Panc1 (cell line): ENCODE data around the gene ROBO1. TPM values are rescaled to one million over a fixed set of nuclear protein-coding genes. Genes with fewer than 3 reads are reported as not detected.
"Not testable (repeated sequence)": the region's sequence is repeated elsewhere in the genome, so short reads cannot be mapped to it uniquely, and the experiment has no call there.

ENCODE experiments used
- ATAC-seq: fragments of 200-7000 bp; cut with Tn5 transposase; 2 replicates; pipeline ENCODE4 v1.9.1; 2020; ENCODE audit warnings: mild to moderate bottlenecking, moderate library complexity
- BruUV-seq: library from RNA; stranded (reverse); fragments of 400-500 nt; replicated peaks from 2 replicates; lab custom pipeline; 2021; lab: Mats Ljungman, UMichigan
- CTCF ChIA-PET: fragments of 300-600 bp; sonication (Branson Sonifier 250); formaldehyde crosslinking; loops from one replicate; lab custom pipeline; 2022; ENCODE audit warnings: antibody characterized with exemption; lab: Charles Lee
- POLR2A ChIA-PET: fragments of 300-600 bp; sonication (Branson Sonifier 250); formaldehyde crosslinking; loops from one replicate; lab custom pipeline; 2022; ENCODE audit warnings: antibody characterized with exemption; lab: Charles Lee
- DNase-seq: peaks from one replicate; pipeline ENCODE4 v3.0.0-alpha.2; 2010; ENCODE audit warnings: low read depth, low spot score
- H3K27ac ChIP-seq: 2 replicates; pipeline ENCODE4 v1.5.1; 2011; ENCODE audit warnings: mild to moderate bottlenecking, low read length, inconsistent platforms
- H3K27me3 ChIP-seq: fragments of 200-500 bp; sonication (Bioruptor generic); 2 replicates; pipeline ENCODE4 v1.6.0; 2014; ENCODE audit warnings: low read length, inconsistent platforms; ENCODE audit not compliant: control insufficient read depth, insufficient read depth
- H3K36me3 ChIP-seq: fragments of 200-500 bp; sonication (Bioruptor generic); 2 replicates; pipeline ENCODE4 v1.5.1; 2014; ENCODE audit warnings: inconsistent platforms, mild to moderate bottlenecking, low read length, moderate library complexity; ENCODE audit not compliant: control insufficient read depth, insufficient read depth
- H3K4me1 ChIP-seq: 2 replicates; pipeline ENCODE4 v1.5.1; 2011; ENCODE audit warnings: inconsistent platforms, mild to moderate bottlenecking, low read length, moderate library complexity; ENCODE audit not compliant: control insufficient read depth, insufficient read depth
- H3K4me3 ChIP-seq, 2 experiments: 2 replicates each; pipeline ENCODE4 v1.5.1; 2011 to 2012; ENCODE audit warnings: low read depth in 2 of 2, low read length in 2 of 2, mild to moderate bottlenecking in 2 of 2, inconsistent platforms in 1 of 2, moderate library complexity in 1 of 2
- H3K9me3 ChIP-seq: fragments of 200-500 bp; sonication (Bioruptor generic); 2 replicates; pipeline ENCODE4 v1.5.1; 2014; ENCODE audit warnings: low read depth, mild to moderate bottlenecking, inconsistent platforms, low read length, moderate library complexity; ENCODE audit not compliant: control insufficient read depth, insufficient read depth
- POLR2AphosphoS5 ChIP-seq: IDR thresholded peaks from 2 replicates; pipeline ENCODE4 v1.6.1; 2012; ENCODE audit warnings: mild to moderate bottlenecking, low read depth, low read length, moderate library complexity
- SIN3A ChIP-seq: IDR thresholded peaks from 2 replicates; pipeline ENCODE4 v1.6.1; 2012; ENCODE audit warnings: low read depth, mild to moderate bottlenecking, low read length, moderate library complexity, borderline replicate concordance; ENCODE audit not compliant: insufficient read depth
- TCF7L2 ChIP-seq: IDR thresholded peaks from 2 replicates; pipeline ENCODE4 v1.6.1; 2011; ENCODE audit warnings: mild to moderate bottlenecking, low read depth, low read length, inconsistent platforms
- in situ Hi-C: cut with HindIII; loops from 2 replicates; pipeline ENCODE4 v1.10.0; 2016; ENCODE audit warnings: low sequenced_read_pairs, low pct_unique_long_range_greater_than_20kb
- intact Hi-C: fragments of 100-400 bp; cut with micrococcal nuclease; formaldehyde crosslinking; loops from one replicate; pipeline ENCODE4 v1.10.0; 2022; ENCODE audit not compliant: unreplicated experiment
- total RNA-seq: library from RNA; stranded (reverse); gene quantifications from one replicate; pipeline ENCODE4 v1.2.1, GENCODE V29; 2021; ENCODE audit not compliant: unreplicated experiment
- TF ChIP-seq, protein P1 (sequence below), 2 experiments: IDR thresholded peaks; 2 replicates each; pipeline ENCODE4 v1.6.1; 2011 to 2012; ENCODE audit warnings: low read depth in 2 of 2, control low read depth in 1 of 2, low read length in 1 of 2, mild to moderate bottlenecking in 1 of 2, moderate library complexity in 1 of 2; ENCODE audit not compliant: insufficient read depth in 1 of 2
- TF ChIP-seq, protein P2 (sequence below): fragments of 450-650 bp; IDR thresholded peaks from 2 replicates; pipeline ENCODE4 v1.5.1; 2017; ENCODE audit warnings: mild to moderate bottlenecking

ROBO1 gene
- total RNA-seq, 1 experiment from 2014 or later, result 61.6 TPM

DNA sequence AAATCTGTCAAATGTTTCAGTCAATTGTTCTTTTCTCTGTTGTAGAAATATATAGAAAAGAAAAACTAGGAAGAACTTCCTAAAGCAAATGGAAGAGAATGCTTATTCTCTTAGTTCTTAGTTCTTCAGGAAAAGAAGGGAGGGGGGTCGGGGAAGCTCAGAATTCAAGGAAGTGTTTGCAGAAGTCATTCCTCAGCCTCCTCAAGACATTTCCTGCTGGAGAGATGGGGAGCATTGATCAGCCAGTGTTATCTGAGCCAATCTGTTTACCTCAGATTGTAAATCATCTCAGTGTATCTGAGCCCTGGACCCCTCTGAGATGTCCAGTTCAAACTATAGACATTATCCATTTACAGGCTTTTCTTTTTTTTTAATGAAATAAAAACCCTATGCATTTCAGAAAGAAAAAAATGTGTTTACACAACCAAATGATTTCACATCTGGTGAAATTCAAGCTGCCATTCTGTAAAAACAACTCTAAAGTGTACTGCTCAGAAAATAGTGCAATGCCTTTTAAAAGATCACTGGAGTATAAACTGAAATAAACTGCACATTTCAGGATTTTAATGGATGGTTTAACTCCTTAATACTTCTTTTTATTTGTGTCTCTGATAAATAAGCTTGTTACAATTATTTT is 460.7 kb downstream of the ROBO1 start:
- H3K4me1 ChIP-seq, result no peaks in the 10 kb centered on the region
- BruUV-seq, result no TSS peak
- ChIA-PET CTCF (no interaction called here), POLR2A (no interaction called here)
- no peaks in the 10 kb centered on the region for H3K9me3 ChIP-seq
- ATAC-seq (no peak), DNase-seq (no peak)
- intact Hi-C loops, result no loop called here
- H3K27ac ChIP-seq, result no peak overlapping the region
- H3K4me3 ChIP-seq, result no peak overlapping the region
- TF ChIP-seq TCF7L2 (no peak), POLR2AphosphoS5 (no peak), SIN3A (no peak)
- TF ChIP-seq, protein P1, sequence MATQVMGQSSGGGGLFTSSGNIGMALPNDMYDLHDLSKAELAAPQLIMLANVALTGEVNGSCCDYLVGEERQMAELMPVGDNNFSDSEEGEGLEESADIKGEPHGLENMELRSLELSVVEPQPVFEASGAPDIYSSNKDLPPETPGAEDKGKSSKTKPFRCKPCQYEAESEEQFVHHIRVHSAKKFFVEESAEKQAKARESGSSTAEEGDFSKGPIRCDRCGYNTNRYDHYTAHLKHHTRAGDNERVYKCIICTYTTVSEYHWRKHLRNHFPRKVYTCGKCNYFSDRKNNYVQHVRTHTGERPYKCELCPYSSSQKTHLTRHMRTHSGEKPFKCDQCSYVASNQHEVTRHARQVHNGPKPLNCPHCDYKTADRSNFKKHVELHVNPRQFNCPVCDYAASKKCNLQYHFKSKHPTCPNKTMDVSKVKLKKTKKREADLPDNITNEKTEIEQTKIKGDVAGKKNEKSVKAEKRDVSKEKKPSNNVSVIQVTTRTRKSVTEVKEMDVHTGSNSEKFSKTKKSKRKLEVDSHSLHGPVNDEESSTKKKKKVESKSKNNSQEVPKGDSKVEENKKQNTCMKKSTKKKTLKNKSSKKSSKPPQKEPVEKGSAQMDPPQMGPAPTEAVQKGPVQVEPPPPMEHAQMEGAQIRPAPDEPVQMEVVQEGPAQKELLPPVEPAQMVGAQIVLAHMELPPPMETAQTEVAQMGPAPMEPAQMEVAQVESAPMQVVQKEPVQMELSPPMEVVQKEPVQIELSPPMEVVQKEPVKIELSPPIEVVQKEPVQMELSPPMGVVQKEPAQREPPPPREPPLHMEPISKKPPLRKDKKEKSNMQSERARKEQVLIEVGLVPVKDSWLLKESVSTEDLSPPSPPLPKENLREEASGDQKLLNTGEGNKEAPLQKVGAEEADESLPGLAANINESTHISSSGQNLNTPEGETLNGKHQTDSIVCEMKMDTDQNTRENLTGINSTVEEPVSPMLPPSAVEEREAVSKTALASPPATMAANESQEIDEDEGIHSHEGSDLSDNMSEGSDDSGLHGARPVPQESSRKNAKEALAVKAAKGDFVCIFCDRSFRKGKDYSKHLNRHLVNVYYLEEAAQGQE (IDR thresholded peaks at IDR 0.05; ENCODE audit: insufficient read depth in 1 of 2, low read depth in 2 of 2, low read length in 1 of 2), result no peak
- TF ChIP-seq, protein P2, sequence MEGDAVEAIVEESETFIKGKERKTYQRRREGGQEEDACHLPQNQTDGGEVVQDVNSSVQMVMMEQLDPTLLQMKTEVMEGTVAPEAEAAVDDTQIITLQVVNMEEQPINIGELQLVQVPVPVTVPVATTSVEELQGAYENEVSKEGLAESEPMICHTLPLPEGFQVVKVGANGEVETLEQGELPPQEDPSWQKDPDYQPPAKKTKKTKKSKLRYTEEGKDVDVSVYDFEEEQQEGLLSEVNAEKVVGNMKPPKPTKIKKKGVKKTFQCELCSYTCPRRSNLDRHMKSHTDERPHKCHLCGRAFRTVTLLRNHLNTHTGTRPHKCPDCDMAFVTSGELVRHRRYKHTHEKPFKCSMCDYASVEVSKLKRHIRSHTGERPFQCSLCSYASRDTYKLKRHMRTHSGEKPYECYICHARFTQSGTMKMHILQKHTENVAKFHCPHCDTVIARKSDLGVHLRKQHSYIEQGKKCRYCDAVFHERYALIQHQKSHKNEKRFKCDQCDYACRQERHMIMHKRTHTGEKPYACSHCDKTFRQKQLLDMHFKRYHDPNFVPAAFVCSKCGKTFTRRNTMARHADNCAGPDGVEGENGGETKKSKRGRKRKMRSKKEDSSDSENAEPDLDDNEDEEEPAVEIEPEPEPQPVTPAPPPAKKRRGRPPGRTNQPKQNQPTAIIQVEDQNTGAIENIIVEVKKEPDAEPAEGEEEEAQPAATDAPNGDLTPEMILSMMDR, result no peak
- in situ Hi-C loops, result no loop called here
- no peaks in the 10 kb centered on the region for H3K36me3 ChIP-seq
- no peaks in the 10 kb centered on the region for H3K27me3 ChIP-seq

DNA sequence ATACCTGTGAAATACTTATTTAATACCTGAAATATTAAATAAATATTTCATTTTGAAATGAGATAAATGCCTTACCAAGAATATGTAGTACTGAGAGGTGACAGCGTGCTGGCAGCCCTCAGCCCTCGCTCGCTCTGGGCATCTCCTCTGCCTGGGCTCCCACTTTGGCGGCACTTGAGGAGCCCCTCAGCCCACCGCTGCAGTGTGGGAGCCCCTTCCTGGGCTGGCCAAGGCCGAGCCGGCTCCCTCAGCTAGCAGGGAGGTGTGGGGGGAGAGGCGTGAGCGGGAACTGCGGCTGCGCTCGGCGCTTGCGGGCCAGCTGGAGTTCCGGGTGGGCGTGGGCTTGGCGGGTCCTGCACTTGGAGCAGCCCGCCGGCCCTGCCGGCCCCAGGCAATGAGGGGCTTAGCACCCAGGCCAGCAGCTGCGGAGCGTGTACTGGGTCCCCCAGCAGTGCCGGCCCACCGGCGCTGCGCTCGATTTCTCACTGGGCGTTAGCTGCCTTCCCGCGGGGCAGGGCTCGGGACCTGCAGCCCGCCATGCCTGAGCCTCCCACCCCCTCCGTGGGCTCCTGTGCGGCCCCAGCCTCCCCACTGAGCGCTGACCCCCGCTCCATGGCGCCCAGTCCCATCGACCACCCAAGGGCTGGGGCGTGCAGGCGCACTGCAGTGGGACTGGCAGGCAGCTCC is 467.7 kb downstream of the ROBO1 start:
- in situ Hi-C loops, H3K27ac ChIP-seq, POLR2A ChIA-PET, H3K27me3 ChIP-seq, intact Hi-C loops, H3K4me1 ChIP-seq, H3K9me3 ChIP-seq, H3K4me3 ChIP-seq, CTCF ChIA-PET, ATAC-seq, BruUV-seq, H3K36me3 ChIP-seq, DNase-seq: not testable (repeated sequence)
